Central memory CD8-positive, alpha-beta T cell (primary cell): ENCODE results near the gene CLK3.
"Not testable (repeated sequence)": the region's sequence is repeated elsewhere in the genome, so short reads cannot be mapped to it uniquely, and the experiment has no call there.

ENCODE experiments used
- ATAC-seq: fragments of 150-1000 bp; cut with Tn5 transposase; replicated peaks from 2 replicates; pipeline ENCODE4 v1.10.0; 2022; ENCODE audit warnings: mild to moderate bottlenecking, moderate FRiP score, moderate number of reproducible peaks; ENCODE audit not compliant: poor library complexity, severe bottlenecking; ENCODE audit errors: extremely low read depth
- DNase-seq, 2 donors: peaks; one replicate each; pipeline ENCODE4 v3.0.0; 2021; ENCODE audit warnings: low spot score in 2 of 2
- H3K27ac Mint-ChIP-seq: one replicate; pipeline ENCODE4 v1.8.0; 2022; ENCODE audit warnings: low read depth, mild to moderate bottlenecking, moderate library complexity, mixed read lengths
- H3K27me3 Mint-ChIP-seq: one replicate; pipeline ENCODE4 v1.8.0; 2022; ENCODE audit warnings: mixed read lengths
- H3K36me3 Mint-ChIP-seq: one replicate; pipeline ENCODE4 v1.8.0; 2022; ENCODE audit warnings: mild to moderate bottlenecking, moderate library complexity, mixed read lengths; ENCODE audit not compliant: insufficient read depth
- H3K4me1 Mint-ChIP-seq: one replicate; pipeline ENCODE4 v1.8.0; 2022; ENCODE audit warnings: mixed read lengths
- H3K4me3 Mint-ChIP-seq: one replicate; pipeline ENCODE4 v1.8.0; 2022; ENCODE audit warnings: mild to moderate bottlenecking, moderate library complexity, mixed read lengths
- H3K9me3 Mint-ChIP-seq: one replicate; pipeline ENCODE4 v1.8.0; 2022; ENCODE audit warnings: mixed read lengths

Gene CLK3

DNA sequence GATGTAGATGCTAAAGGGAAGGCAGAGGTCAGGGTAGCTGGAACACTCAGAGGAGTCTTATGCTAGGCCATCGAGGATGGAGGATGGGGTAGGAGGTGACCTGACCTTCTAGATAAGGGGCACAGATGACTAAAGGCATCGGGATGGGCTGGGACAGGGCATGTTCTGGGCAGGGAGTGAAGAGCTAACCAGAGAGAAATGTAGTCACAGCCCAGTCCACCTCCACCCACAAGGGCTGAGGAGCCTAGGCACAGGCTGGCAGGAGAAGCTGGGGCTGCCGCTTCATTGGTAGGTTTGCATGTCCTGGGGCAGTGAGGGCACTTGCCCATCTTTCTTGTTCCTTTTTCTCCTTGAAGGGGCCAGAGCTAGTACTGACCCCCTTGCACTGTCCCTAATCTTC is 12.6 kb downstream of the CLK3 start:
- Mint-ChIP-seq H3K27me3 (no peaks in the 10 kb centered on the region), H3K4me1 (peaks cover 5% of the 10 kb centered on the region), H3K9me3 (no peaks in the 10 kb centered on the region), H3K36me3 (peaks cover 39% of the 10 kb centered on the region), H3K27ac (peak overlapping the region; percentile 22), H3K4me3 (no peak overlapping the region)
- ATAC-seq (no peak), DNase-seq (no peak)

DNA sequence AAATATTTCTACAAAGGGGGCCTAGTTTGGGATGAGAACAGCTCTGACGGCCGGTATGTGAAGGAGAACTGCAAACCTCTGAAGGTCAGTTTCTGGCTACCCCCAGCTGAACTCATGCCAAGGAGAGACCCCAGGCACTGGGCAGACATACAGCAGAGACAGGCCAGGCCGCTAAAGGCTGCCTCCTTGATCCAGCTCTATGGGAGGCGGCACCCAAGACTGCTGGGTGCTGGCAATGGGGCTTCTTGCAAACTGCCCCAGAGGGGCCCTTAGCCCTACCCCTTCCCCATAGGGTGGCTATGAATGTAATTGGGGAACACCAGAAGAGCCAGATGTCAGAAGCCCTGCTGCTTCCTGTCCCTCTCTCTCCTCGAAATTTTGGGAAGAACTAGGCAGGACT is 13.3 kb downstream of the CLK3 start:
- Mint-ChIP-seq H3K9me3 (no peaks in the 10 kb centered on the region), H3K27ac (no peak overlapping the region), H3K36me3 (peaks cover 38% of the 10 kb centered on the region), H3K27me3 (no peaks in the 10 kb centered on the region), H3K4me3 (no peak overlapping the region), H3K4me1 (peaks cover 5% of the 10 kb centered on the region)
- no peak for ATAC-seq
- no peak for DNase-seq

DNA sequence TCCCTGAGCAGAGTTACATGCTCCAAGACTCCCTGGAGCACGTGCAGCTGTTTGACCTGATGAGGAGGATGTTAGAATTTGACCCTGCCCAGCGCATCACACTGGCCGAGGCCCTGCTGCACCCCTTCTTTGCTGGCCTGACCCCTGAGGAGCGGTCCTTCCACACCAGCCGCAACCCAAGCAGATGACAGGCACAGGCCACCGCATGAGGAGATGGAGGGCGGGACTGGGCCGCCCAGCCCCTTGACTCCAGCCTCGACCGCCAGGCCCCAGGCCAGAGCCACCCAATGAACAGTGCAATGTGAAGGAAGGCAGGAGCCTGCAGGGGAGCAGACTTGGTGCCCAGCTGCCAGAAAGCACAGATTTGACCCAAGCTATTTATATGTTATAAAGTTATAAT is 14.1 kb downstream of the CLK3 start:
- H3K9me3 Mint-ChIP-seq, H3K4me1 Mint-ChIP-seq, H3K27me3 Mint-ChIP-seq, H3K4me3 Mint-ChIP-seq, ATAC-seq, H3K27ac Mint-ChIP-seq, DNase-seq: not testable (repeated sequence)
- H3K36me3 Mint-ChIP-seq: peaks cover 35% of the 10 kb centered on the region

DNA sequence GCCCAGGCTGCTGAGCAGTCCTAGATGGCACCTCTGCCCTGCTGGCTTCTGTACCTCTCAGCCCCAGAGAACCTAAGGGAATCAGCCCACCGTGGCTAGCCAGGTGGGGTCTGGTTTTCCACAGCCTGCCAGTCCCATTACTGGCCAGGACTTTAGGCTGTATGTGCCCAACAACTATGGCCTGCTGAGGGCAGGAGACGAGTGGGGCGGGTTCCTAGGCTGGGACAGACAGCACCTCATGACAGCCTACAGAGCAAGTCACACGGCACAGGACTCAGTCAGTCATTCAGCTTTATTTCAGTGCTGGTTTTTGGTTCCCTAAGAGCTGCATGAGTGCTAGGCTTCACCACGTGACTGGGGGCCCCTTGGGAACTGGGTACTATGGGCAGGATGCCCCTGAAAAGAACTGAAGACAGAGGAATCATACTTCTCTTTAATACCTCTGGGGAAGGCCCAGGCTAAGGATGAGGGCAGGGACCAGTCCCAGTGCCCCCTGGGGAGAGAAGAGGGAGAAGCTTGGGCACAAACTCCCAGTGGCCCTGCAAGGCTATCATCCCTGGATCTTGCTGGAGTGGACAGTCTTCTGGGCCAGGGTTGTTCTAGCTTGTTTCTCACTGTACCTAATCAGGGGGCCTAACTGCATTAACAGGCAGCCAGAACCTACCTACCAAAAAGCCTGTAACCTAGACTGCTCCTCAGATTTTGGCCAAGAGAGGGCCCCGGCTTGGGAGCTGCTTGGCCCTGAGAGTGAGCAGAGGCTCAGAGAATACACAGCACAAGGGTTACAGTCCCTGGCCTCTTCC is 14.8 kb downstream of the CLK3 start:
- no peaks in the 10 kb centered on the region for H3K27me3 Mint-ChIP-seq
- H3K4me1 Mint-ChIP-seq: peaks cover 5% of the 10 kb centered on the region
- no peak overlapping the region for H3K4me3 Mint-ChIP-seq
- no peak overlapping the region for H3K27ac Mint-ChIP-seq
- peaks cover 31% of the 10 kb centered on the region for H3K36me3 Mint-ChIP-seq
- DNase-seq (no peak), ATAC-seq (no peak)
- H3K9me3 Mint-ChIP-seq: no peaks in the 10 kb centered on the region

DNA sequence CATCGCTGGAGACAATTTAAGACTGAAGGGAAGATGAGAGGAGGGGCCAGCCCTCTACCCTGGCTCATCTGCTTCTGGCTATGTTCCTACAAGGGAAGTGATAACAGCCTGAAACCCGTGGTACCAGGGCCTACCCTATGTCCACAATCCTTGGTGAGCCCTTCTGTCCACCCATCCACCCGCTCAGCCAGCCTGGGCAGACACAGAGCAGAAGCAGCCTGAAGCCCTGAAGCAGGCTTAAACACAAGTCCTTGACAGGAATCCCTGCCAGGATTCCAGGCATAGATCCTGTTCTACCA is 15.4 kb downstream of the CLK3 start:
- H3K9me3 Mint-ChIP-seq: no peaks in the 10 kb centered on the region
- H3K36me3 Mint-ChIP-seq: peaks cover 29% of the 10 kb centered on the region
- no peaks in the 10 kb centered on the region for H3K27me3 Mint-ChIP-seq
- no peak overlapping the region for H3K27ac Mint-ChIP-seq
- ATAC-seq: no peak
- peaks cover 4% of the 10 kb centered on the region for H3K4me1 Mint-ChIP-seq
- DNase-seq: no peak
- H3K4me3 Mint-ChIP-seq: no peak overlapping the region

DNA sequence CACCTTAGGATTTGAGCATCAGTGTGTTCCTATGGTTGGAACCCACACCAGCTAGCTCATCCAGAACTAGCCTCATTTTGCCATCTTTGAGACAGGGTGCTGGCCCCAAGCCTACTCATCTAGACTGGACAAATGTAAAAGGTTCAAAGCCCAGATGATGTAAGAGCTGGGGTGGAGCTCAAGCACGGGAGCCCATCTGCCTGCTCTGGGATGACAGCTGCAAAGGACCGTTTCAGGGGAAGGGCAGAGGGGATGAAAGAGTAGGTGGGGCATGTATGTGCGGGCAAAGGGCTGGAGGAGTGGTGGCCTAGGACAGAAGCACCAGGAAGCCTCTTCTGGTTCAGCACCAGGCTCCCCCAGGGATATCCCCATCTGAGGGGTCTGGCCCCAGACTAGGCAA is 15.8 kb downstream of the CLK3 start:
- no peak for ATAC-seq
- no peaks in the 10 kb centered on the region for H3K27me3 Mint-ChIP-seq
- DNase-seq: no peak
- peaks cover 7% of the 10 kb centered on the region for H3K4me1 Mint-ChIP-seq
- no peak overlapping the region for H3K27ac Mint-ChIP-seq
- H3K4me3 Mint-ChIP-seq: no peak overlapping the region
- peaks cover 27% of the 10 kb centered on the region for H3K36me3 Mint-ChIP-seq
- no peaks in the 10 kb centered on the region for H3K9me3 Mint-ChIP-seq

DNA sequence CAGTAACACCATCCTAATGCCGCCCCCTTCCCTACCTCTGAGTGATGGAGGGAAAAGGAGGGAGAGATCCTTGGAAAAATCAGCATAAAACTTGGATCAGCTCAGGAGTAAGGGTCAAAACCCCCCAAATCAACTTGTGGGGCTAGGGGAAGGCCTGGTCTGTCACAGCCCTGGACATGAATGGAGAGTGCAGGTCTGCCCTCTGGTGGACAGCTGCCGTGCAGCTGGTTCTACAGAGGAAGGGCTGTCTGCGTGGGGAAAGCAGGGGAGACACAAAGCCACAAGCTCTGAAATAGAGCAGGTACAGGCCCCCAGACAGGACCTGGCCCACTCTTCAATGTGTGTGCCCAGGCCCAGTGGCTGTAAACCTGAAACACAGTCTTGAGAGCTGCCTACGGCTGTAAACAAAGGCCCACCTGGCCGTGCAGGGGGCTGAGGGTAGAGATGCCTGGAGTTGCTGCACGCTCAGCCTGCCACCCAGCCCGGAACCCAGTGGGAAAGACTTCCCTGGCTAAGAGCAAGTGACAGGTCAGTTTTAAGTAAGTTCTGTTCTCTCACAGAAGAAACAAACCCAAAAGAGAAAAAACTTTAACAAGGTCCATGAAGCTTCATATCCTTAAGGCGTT is 16.4 kb downstream of the CLK3 start:
- peaks cover 7% of the 10 kb centered on the region for H3K4me1 Mint-ChIP-seq
- H3K36me3 Mint-ChIP-seq: peaks cover 27% of the 10 kb centered on the region

DNA sequence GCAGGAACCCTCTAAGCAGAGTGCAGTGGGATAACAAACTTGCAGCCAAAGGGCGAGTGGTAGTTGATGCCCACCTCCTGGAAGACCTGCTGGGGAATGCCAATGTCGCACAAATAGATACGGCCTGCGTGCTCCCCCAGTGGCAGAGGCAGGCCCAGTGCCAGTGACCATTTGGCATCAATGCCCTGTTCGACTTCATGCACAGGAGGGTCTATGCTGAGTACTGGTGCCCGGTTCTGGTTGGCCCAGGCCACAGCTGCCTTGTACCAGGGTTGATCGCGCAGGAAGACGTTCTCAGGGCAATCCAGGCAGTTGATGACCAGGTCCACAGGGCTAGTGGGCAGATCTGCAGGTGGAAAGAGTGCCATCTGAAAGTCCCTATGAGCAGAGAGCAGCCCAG is 17.0 kb downstream of the CLK3 start:
- Mint-ChIP-seq H3K36me3 (peaks cover 24% of the 10 kb centered on the region), H3K27me3 (no peaks in the 10 kb centered on the region), H3K9me3 (no peaks in the 10 kb centered on the region), H3K4me1 (peaks cover 7% of the 10 kb centered on the region), H3K27ac (no peak overlapping the region), H3K4me3 (no peak overlapping the region)
- ATAC-seq (no peak), DNase-seq (no peak)

More for the DNA sequence above, 16.4 kb downstream of the CLK3 start:
- Mint-ChIP-seq H3K9me3 (no peaks in the 10 kb centered on the region), H3K27ac (no peak overlapping the region), H3K4me3 (no peak overlapping the region), H3K27me3 (no peaks in the 10 kb centered on the region)
- ATAC-seq (no peak), DNase-seq (peak; percentile 29 to 39)

DNA sequence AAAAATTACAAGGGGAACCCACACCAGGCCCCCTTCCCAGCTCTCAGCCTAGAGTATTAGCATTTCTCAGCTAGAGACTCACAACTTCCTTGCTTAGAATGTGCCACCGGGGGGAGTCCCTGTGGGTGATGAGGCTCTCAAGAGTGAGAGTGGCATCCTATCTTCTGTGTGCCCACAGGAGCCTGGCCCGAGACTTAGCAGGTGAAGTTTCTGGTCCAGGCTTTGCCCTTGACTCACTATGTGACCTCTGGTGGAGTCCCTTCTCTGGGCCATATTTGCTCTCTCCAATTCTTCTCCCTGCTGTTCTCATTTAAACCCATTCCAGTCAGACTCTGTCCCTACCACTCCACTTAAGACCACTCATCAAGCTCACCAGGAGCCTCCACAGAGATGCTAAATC is 18.1 kb downstream of the CLK3 start:
- Mint-ChIP-seq H3K27me3 (no peaks in the 10 kb centered on the region), H3K4me3 (no peak overlapping the region), H3K27ac (no peak overlapping the region), H3K4me1 (peaks cover 7% of the 10 kb centered on the region), H3K36me3 (peaks cover 22% of the 10 kb centered on the region), H3K9me3 (no peaks in the 10 kb centered on the region)
- ATAC-seq (no peak), DNase-seq (no peak)

DNA sequence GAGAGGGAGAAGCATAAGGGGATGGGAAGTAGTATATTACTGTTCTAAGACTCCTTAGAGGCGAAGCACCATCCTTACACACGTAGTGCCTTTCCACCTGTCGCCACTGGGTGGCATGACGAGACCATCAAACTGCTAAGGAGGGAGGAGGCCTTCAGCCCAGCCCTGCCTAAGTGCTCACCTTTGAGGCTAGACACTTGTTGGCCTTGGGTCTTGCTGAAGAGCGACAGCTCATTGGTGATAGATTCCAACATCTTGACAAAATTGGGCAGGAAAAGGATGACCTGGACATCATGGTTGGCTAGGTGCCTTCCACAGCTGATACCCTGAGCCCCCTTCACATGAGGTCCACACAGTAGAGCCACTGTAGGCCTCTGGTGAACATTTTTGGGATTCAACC is 19.6 kb downstream of the CLK3 start:
- Mint-ChIP-seq H3K27ac (no peak overlapping the region), H3K27me3 (no peaks in the 10 kb centered on the region), H3K4me1 (peaks cover 7% of the 10 kb centered on the region), H3K4me3 (no peak overlapping the region), H3K9me3 (no peaks in the 10 kb centered on the region), H3K36me3 (peaks cover 25% of the 10 kb centered on the region)
- DNase-seq: peak; percentile 58 to 60
- ATAC-seq: peak; percentile 81

DNA sequence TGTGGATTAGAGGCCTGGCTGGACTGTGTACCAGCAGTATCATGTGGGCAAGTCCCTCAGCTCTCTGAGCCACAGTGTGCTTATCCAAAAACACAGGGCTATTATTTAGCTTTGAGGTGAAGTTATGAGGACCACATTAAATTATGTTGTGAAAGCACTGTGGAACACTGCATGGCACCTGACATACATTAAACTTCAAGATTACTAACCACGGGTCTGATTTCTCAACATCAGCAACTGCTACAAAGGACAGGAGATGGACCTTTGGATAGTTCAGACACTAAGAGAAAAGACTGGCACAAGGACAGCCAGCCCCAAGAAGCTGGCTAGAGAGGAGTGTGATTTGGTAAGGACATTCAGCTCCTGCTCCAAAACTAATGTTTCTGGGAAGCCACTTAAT is 21.3 kb downstream of the CLK3 start:
- no peak for ATAC-seq

DNA sequence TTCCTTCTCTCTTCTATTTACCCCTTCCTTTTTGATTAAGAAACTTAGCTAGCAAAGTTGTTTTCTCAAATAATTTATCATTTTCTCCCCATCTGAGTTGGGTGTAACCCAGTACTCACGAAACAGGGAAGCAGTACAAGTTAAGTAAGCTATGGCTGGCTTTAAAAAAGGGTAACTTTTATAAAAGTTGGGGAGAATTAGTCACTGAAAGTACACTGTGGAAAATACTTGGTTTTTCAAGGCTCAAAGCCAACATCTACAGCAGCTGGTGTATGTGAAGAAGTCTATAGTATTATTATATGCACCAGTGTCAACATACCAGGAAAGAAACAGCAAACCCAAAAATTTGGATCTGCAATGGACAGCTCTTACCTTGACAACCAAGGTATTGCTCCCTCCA is 25.5 kb downstream of the CLK3 start:
- Mint-ChIP-seq H3K36me3 (peaks cover 19% of the 10 kb centered on the region), H3K27me3 (no peaks in the 10 kb centered on the region), H3K4me1 (peaks cover 6% of the 10 kb centered on the region), H3K4me3 (no peak overlapping the region), H3K27ac (no peak overlapping the region), H3K9me3 (no peaks in the 10 kb centered on the region)
- ATAC-seq (no peak), DNase-seq (no peak)

More for the DNA sequence above, 21.3 kb downstream of the CLK3 start:
- Mint-ChIP-seq H3K4me3 (no peak overlapping the region), H3K9me3 (no peaks in the 10 kb centered on the region), H3K36me3 (peaks cover 25% of the 10 kb centered on the region), H3K27me3 (no peaks in the 10 kb centered on the region), H3K4me1 (peaks cover 7% of the 10 kb centered on the region), H3K27ac (no peak overlapping the region)
- DNase-seq: no peak

DNA sequence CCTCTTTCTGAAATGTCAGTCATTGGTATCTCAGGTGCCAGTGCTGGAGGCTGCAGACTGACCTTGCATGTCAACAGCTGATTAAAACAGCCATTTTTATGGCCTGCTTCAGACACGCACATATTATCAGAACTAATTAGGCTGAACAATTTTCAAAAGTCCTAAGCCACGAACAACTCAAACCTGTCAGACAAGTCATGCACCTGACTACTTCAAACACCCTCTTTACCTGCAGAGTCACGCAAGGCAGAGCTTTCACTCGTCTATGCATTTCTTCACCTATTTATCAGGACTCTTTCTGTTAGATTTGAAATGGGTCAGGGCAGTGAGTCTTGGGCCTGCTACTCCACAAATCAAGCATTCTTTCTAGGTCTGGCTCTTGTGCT is 26.7 kb downstream of the CLK3 start:
- ATAC-seq: no peak
- Mint-ChIP-seq H3K4me3 (no peak overlapping the region), H3K4me1 (peaks cover 5% of the 10 kb centered on the region), H3K27ac (no peak overlapping the region), H3K36me3 (peaks cover 19% of the 10 kb centered on the region), H3K27me3 (no peaks in the 10 kb centered on the region), H3K9me3 (no peaks in the 10 kb centered on the region)
- DNase-seq: no peak
